ENCODE measurements around the gene PTPN14. TPM values are rescaled to one million over a fixed set of nuclear protein-coding genes. Genes with fewer than 3 reads are reported as not detected.
A peak's percentile ranks its signal among the peaks of the same experiment; 100 is the strongest.

PTPN14 gene
- total and polyA plus RNA-seq, 2 of the 8 experiments (the other 6 are each of a cell fraction or from before 2014, with no cell fraction given) = 14.4 to 93.6 TPM

DNA sequence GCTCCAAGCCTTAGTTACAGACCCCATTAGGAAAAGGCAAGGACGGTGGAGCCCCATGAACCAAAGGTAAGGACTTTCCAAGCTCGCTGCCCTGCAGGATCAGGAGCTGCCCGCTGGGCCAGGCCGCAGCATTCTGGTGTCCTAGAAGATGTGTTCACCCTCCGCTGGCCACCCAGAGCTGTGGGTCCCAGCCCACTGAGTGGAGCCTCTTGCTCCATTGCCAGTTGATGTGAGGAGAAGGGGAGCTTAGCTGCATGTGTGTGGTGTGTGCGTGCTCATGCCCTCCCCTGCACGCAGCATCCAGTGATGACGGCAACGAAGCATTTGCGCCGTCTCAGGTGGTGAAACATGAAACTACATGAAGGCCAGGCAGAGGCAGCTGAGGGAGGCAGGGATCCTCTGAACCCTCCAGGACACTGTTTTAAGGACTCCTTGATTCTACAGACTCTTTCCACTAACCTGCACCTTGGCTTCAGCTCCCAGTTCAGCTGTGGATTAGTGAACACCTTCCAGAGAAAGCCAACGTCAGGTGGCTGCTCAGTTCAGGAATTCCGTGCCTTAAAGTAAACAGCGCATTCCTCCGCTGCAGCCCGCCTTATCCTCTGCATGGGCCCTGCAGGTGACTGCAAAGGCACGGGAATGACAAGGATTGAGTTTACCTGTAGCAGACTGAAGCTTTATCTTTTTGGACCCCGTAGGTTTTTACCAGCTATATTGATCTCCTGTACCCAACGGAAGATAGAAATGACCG, 221.8 kb downstream of the PTPN14 start:
- DNase-seq (ENCODE audit: low read depth in 1 of 2, low spot score in 2 of 2) (no peak), FAIRE-seq (no peak)
- no peak overlapping the region for H3K56ac ChIP-seq (replicated peaks; ENCODE audit: insufficient read length, low read depth, low read length)
- 0 out of 2 replicates have a peak, but pooled peaks have one; percentile 31 for TF ChIP-seq TEAD4 (IDR thresholded peaks at IDR 0.05; ENCODE audit: low read depth, low read length)
- TF ChIP-seq NANOG (IDR thresholded peaks at IDR 0.05; ENCODE audit: insufficient read depth, low read depth, low read length, poor library complexity, severe bottlenecking) = no peak
- H2BK15ac ChIP-seq (ENCODE audit: low read length) = no peak overlapping the region
- peaks cover 0 to 2% (median 0%) of the 10 kb centered on the region in 4 experiments; a peak in 3 of 7 replicates for H3K4me1 ChIP-seq (replicated peaks in 1 of 4; ENCODE audit: control insufficient read depth in 3 of 4, insufficient read depth in 4 of 4, low read length in 3 of 4)
- no peak overlapping the region for H3K23ac ChIP-seq (ENCODE audit: insufficient read length)
- H2AFZ ChIP-seq (ENCODE audit: low read length) = no peak overlapping the region
- H3K36me3 ChIP-seq (ENCODE audit: control insufficient read depth in 2 of 4, insufficient read depth in 4 of 4, low read length in 3 of 4) = no peaks in the 10 kb centered on the region
- no peaks in the 10 kb centered on the region for H3K79me1 ChIP-seq (ENCODE audit: low read depth, low read length)
- no peak overlapping the region for H3K4ac ChIP-seq (replicated peaks; ENCODE audit: insufficient read length, low read depth, low read length)
- H4K8ac ChIP-seq (ENCODE audit: extremely low read depth, insufficient read depth, low read length) = no peak overlapping the region
- ChIA-PET CTCF (ENCODE audit: partially characterized antibody) (interaction anchor here (0.7 to 19.1 kb wide), 44 partner anchors 11 to 1087 kb away, joined by 3 to 610 read pairs (median 5); partner anchors contain the start of gene SMYD2), POLR2A (ENCODE audit: partially characterized antibody) (interaction anchor here (0.9 to 1.1 kb wide), 3 partner anchors 66 to 115 kb away, joined by 4 read pairs; no protein-coding TSS in a partner anchor)
- H2BK5ac ChIP-seq (ENCODE audit: low read depth, low read length) = no peak overlapping the region
- no peaks in the 10 kb centered on the region for H3K27me3 ChIP-seq (replicated peaks in 1 of 4; ENCODE audit: control insufficient read depth in 3 of 4, extremely low read depth in 1 of 4, insufficient read depth in 3 of 4, low read length in 3 of 4)
- H3K4me3 ChIP-seq (ENCODE audit: extremely low read depth in 1 of 4, insufficient read depth in 2 of 4, low read depth in 3 of 4, low read length in 4 of 4) = no peak overlapping the region
- H3K14ac ChIP-seq (ENCODE audit: insufficient read length) = no peak overlapping the region
- H3K79me2 ChIP-seq (ENCODE audit: control insufficient read depth in 1 of 2, insufficient read depth in 2 of 2, low read length in 2 of 2) = no peaks in the 10 kb centered on the region
- no peak overlapping the region for H3K9ac ChIP-seq (replicated peaks in 1 of 4; ENCODE audit: extremely low read depth in 1 of 4, low read depth in 3 of 4, low read length in 3 of 4)
- peak overlapping the region; percentile 58; the same call in 1 of the 2 replicates for H2AK5ac ChIP-seq (ENCODE audit: low read depth, low read length)
- H2BK12ac ChIP-seq (ENCODE audit: low read depth, low read length) = no peak overlapping the region
- H3K23me2 ChIP-seq (ENCODE audit: low read depth, low read length) = no peaks in the 10 kb centered on the region
- 89% methylated on average over 20 of the region's 20 CpGs; no CpG with 5 or more reads in 1 of the 2 experiments for WGBS, 2 experiments (ENCODE audit: extremely low coverage in 1 of 2, insufficient coverage in 1 of 2, insufficient read length in 1 of 2, insufficient replicate concordance in 2 of 2, low coverage in 1 of 2, low lambda C conversion rate in 2 of 2, missing lambda C conversion rate in 1 of 2)
- H3K27ac ChIP-seq (ENCODE audit: low read depth, low read length) = no peak overlapping the region
- peak overlapping the region; percentile 3 for H4K91ac ChIP-seq (replicated peaks; ENCODE audit: insufficient read length, low read length)
- no peak overlapping the region for H4K5ac ChIP-seq (ENCODE audit: insufficient read length, low read depth, low read length)
- H2BK20ac ChIP-seq (ENCODE audit: low read length) = no peak overlapping the region
- no peak overlapping the region for H3K18ac ChIP-seq (ENCODE audit: extremely low read depth, low read length)
- H2BK120ac ChIP-seq (replicated peaks; ENCODE audit: low read depth, low read length) = no peak overlapping the region
- no peaks in the 10 kb centered on the region for H3K9me3 ChIP-seq (ENCODE audit: insufficient read depth in 2 of 2, low read depth in 1 of 2, low read length in 1 of 2)
- no peak overlapping the region for H3K4me2 ChIP-seq (ENCODE audit: insufficient read depth in 1 of 2, low read depth in 2 of 2, low read length in 2 of 2)
- peaks cover 0 to 1% of the 10 kb centered on the region in 2 experiments for H4K20me1 ChIP-seq (replicated peaks in 1 of 2; ENCODE audit: control insufficient read depth in 1 of 2, insufficient read depth in 2 of 2, low read length in 2 of 2)
